HK-2 (cell line): Measurements from ENCODE around the gene TMEM125.

ENCODE experiments used
- DNase-seq: peaks from one replicate; pipeline ENCODE4 v3.0.0-alpha.2; 2018; ENCODE audit not compliant: unreplicated experiment

Gene TMEM125

GRCh38 chr1:43293896-43294760, 24.3 kb downstream of the TMEM125 start:
- no peak for DNase-seq

GRCh38 chr1:43294761-43295160, 25.0 kb downstream of the TMEM125 start:
- DNase-seq = no peak

GRCh38 chr1:43296207-43296606, 26.4 kb downstream of the TMEM125 start:
- DNase-seq = no peak

- DNase-seq = no peak
Observed at GRCh38 chr1:43298055-43298454, 28.3 kb downstream of the TMEM125 start.

- no peak for DNase-seq
Observed at GRCh38 chr1:43299101-43299500, 29.3 kb downstream of the TMEM125 start.

GRCh38 chr1:43300378-43301094, 30.8 kb downstream of the TMEM125 start, which contains the start of gene TIE1:
Gene TIE1, plus strand, starts transcription at chr1:43300982. Its CDS starts 90 bp downstream, at chr1:43301072.
- DNase-seq = no peak

GRCh38 chr1:43302201-43302600, 32.4 kb downstream of the TMEM125 start:
- DNase-seq = no peak

GRCh38 chr1:43302721-43303470, 33.1 kb downstream of the TMEM125 start:
- no peak for DNase-seq

- DNase-seq = no peak
Observed at GRCh38 chr1:43303471-43304313, 33.9 kb downstream of the TMEM125 start.

- no peak for DNase-seq
Observed at GRCh38 chr1:43304314-43304681, 34.5 kb downstream of the TMEM125 start.

GRCh38 chr1:43304771-43305300, 35.1 kb downstream of the TMEM125 start:
- DNase-seq = no peak

- no peak for DNase-seq
Observed at GRCh38 chr1:43305461-43305860, 35.7 kb downstream of the TMEM125 start.

- no peak for DNase-seq
Observed at GRCh38 chr1:43305926-43306687, 36.3 kb downstream of the TMEM125 start.

- no peak for DNase-seq
Observed at GRCh38 chr1:43306688-43307457, 37.1 kb downstream of the TMEM125 start.

GRCh38 chr1:43307458-43308158, 37.8 kb downstream of the TMEM125 start:
- no peak for DNase-seq

GRCh38 chr1:43308635-43309404, 39.0 kb downstream of the TMEM125 start:
- no peak for DNase-seq

GRCh38 chr1:43309405-43310025, 39.7 kb downstream of the TMEM125 start:
- DNase-seq = no peak

- DNase-seq = no peak
Observed at GRCh38 chr1:43311521-43311920, 41.7 kb downstream of the TMEM125 start.
